D721Med (cell line): Measurements from ENCODE around the gene DNAJC2.

Experiments used
- DNase-seq: peaks from one replicate; pipeline ENCODE4 v3.0.0; 2011; ENCODE audit warnings: low spot score; ENCODE audit not compliant: insufficient read length
- FAIRE-seq: peaks from 2 replicates; lab custom pipeline; 2011; peaks lifted over from hg19 to GRCh38; lab: Jason Lieb, UNC
- TF ChIP-seq, protein P1 (sequence below): IDR thresholded peaks from 2 replicates; pipeline ENCODE4 v1.5.1; 2012; ENCODE audit warnings: mild to moderate bottlenecking, control low read depth; ENCODE audit not compliant: insufficient read depth; ENCODE audit errors: missing control alignments

DNAJC2 gene

DNA sequence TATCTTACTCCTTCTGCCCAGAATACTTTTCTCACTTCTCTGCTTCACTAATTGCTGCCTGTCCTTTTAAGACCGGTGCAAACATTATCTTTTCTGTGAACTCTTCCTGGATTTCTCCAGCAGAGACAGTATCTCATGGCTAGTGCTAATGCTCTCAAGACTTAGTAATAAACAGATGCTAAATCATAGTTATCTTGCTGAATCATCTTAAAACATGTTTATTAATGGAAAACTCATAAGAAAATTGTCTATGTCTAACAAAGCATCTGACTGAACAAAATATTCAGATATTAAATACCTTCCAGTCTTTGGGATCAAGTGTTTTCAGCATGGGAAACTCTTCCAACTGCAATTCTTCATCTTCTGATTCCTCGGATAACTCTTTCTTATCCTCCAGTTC, 3.1 kb downstream of the DNAJC2 start:
- no peak for FAIRE-seq
- TF ChIP-seq, protein P1, sequence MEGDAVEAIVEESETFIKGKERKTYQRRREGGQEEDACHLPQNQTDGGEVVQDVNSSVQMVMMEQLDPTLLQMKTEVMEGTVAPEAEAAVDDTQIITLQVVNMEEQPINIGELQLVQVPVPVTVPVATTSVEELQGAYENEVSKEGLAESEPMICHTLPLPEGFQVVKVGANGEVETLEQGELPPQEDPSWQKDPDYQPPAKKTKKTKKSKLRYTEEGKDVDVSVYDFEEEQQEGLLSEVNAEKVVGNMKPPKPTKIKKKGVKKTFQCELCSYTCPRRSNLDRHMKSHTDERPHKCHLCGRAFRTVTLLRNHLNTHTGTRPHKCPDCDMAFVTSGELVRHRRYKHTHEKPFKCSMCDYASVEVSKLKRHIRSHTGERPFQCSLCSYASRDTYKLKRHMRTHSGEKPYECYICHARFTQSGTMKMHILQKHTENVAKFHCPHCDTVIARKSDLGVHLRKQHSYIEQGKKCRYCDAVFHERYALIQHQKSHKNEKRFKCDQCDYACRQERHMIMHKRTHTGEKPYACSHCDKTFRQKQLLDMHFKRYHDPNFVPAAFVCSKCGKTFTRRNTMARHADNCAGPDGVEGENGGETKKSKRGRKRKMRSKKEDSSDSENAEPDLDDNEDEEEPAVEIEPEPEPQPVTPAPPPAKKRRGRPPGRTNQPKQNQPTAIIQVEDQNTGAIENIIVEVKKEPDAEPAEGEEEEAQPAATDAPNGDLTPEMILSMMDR: no peak
- no peak for DNase-seq

DNA sequence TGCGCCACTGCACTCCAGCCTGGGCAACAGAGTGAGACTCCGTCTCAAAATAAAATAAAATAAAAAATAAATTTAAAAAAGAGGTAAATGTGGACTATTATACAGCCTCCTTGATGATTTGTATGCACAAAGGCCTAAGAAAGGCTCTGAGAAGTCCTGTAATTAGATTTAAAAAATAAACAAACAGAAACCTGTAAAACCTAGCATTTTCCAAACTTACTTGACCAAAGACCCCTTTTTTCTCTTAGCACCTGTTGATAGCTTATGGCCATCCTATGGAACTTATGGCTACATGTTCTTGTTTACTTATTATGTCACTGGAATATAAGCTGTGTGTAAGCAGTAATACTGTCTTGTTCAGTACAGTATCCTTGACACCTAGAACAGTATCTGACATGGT, 5.7 kb downstream of the DNAJC2 start:
- FAIRE-seq (no peak), DNase-seq (no peak)
- TF ChIP-seq, protein P1: no peak

DNA sequence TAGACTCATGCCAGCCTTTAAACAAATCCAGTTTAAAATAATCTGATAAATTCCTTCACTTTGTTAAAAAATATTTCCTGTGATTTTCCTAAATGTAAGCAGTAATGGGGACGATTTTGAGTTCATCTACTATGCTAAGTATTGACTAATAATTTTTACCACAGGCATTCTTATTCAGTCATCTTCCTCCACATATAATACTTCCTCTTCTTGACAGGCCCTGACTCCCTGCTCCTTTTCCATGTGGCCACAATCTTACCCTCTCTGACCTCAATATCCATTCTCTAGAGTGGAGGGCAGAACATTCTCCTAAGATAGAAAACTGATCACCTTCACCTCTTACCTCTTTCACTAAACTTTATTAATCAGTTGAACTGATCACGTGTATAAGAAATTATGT, 7.8 kb downstream of the DNAJC2 start:
- TF ChIP-seq, protein P1: no peak

DNA sequence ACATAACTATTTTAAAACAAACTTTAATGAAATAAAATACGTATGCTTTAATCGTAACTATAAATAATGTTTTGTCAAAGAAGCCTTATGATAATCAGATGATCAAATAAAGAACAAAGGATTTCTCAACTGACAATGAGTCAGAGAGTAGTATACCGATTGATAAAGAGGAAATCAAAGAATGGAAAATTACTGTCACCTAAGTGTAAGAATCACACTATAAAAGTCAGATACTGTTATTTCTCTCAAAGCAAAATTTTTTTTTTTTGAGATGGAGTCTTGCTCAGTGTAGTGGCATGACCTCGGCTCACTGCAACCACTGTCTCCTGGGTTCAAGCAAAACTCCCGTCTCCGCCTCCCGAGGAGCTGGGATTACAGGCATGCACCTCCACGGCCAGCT, 18.8 kb downstream of the DNAJC2 start:
- FAIRE-seq: no peak
- no peak for DNase-seq
- TF ChIP-seq, protein P1: no peak

More for the DNA sequence above, 7.8 kb downstream of the DNAJC2 start:
- FAIRE-seq: no peak
- no peak for DNase-seq

DNA sequence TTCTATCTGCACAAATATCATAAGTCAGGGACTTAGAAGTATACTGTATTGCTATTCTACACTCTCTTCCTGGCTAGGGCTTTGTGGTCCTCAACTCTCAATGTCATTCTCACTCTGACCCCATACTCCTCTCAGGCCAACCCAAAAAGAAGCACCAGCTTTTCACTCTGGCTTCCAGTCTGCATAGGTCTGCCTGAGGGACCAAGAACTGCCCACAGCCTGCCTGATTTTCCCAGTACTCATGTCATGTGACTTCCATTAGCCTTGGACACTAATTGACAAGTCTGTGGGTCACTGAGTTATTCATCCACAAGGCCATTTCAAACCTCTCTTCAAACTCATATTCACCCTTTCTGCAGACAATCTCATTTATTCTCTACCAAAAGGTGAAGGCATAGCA, 27.6 kb downstream of the DNAJC2 start:
- FAIRE-seq: no peak
- TF ChIP-seq, protein P1: no peak
- DNase-seq: no peak

DNA sequence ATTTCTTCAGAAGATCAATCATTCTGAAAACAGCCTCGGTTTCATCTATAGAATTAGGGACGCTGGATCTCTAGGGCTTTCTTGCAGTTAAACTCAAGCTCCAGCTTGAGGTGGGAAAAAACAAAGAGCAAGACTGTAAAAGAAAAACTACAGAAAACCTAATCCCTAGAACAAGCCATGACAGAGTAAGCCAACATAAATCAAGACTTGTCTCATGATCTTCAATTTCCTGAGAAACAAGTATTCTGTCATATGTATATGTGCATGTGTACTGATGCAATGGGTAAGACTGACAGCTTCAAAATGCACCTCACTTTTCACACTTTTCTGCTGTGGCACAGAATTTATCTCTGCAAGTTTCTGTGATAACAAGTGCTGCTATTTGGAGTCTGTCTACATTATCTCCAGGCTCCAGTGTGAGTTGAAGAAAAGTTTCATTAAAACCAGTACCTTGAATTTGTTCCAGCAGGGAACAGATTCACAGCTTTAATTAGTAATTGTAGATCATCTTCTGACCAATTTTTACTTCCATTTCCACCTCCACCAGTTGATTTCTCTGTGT, 28.1 kb downstream of the DNAJC2 start:
- TF ChIP-seq, protein P1: no peak
- DNase-seq (no peak), FAIRE-seq (no peak)

DNA sequence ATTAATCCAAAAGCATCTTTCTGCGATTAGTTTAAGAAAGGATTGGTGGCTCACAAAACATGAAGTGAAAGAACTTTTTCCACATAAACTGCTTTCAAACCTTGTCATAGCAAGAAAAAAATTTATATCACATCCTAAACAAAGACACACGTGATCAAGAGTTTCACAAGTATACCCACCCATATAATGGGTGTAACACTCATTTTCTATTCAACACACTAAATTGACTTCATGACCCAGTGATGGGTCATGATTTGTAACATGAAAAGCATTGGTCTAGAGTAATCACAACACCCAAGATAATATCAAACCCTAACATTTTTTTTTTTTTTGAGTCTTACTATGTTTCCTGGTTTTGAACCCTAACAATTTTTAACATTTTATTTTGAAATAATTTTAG, 29.7 kb downstream of the DNAJC2 start:
- DNase-seq (no peak), FAIRE-seq (no peak)
- TF ChIP-seq, protein P1: no peak
